HG03066 (cell line): Measurements from ENCODE around the gene INSR.

ENCODE experiments used
- ATAC-seq: cut with Tn5 transposase; IDR thresholded peaks from one replicate; pipeline ENCODE4 v1.9.1; 2021; ENCODE audit warnings: low read depth; ENCODE audit not compliant: unreplicated experiment

The INSR gene

DNA sequence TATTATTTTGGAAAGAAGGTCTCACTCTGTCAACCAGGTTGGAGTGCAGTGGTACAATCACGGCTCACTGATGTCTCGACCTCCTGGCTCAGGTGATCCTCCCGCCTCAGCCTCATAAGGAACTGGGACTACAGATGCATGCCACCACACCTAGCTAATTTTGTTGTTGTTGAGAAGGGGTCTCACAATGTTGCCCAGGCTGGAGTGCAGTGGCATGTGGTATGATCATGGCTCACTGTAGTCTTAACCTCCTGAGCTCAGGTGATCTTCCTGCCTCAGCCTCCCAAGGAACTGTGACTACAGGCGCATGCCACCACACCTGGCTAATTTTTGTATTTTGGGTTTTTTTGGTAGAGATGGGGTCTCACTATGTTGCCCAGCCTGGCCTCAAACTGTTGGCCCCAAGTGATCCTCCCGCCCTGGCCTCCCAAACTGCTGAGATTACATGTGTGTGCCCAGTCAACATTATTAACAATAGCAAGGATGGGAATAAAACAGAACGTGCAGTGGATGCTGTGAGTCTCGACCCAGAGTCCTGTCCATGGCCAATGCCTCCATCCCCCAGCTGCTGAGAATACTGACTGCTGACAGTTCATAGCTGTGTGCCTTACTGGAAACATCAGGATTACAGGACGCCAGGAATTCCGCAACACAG is 230.3 kb downstream of the INSR start:
- no peak for ATAC-seq

DNA sequence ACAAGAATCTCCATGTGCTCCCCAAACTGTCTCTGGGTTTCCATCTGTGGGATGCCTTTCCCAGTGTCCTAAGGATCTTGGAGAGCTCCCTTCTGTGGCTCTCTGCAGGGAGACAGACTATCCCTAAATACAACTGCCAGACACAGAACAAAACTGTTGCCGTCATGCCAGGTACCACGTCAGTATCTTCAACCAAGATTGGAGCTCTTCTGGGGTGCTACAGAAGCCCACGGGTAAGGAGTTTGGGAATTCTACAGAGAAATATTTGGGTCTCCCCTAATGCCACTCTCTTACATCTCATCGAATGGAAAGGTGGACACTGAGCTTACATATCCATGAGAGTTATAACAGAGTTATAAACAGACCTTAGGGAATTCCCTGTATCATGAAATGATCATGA is 230.9 kb downstream of the INSR start:
- ATAC-seq: no peak
